ENCODE results near the gene TRERF1. TPM values are rescaled to one million over a fixed set of nuclear protein-coding genes. Genes with fewer than 3 reads are reported as not detected.

TRERF1 gene
- total RNA-seq, 2 donors from 2014 or later, result 9.5 to 34.8 TPM

GRCh38 chr6:42239333-42239732 lies 212.4 kb downstream of the TRERF1 start:
- 81% methylated on average over 5 of the region's 5 CpGs for WGBS
- Histone ChIP-seq H3K27me3 (replicated peaks; ENCODE audit: insufficient read depth) (no peaks in the 10 kb centered on the region), H3K4me3 (no peak overlapping the region), H3K9me3 (no peaks in the 10 kb centered on the region), H3K36me3 (peaks cover 0 to 8% of the 10 kb centered on the region in 2 donors), H3K27ac (no peak overlapping the region), H3K4me1 (replicated peaks) (no peaks in the 10 kb centered on the region)
- DNase-seq (ENCODE audit: low spot score), result no peak
- intact Hi-C loops (cut with DNase I), result no loop called here
- TF ChIP-seq CTCF (IDR thresholded peaks at IDR 0.05) (no peak), POLR2A (IDR thresholded peaks at IDR 0.05) (no peak), POLR2AphosphoS5 (IDR thresholded peaks at IDR 0.05) (no peak)

DNA sequence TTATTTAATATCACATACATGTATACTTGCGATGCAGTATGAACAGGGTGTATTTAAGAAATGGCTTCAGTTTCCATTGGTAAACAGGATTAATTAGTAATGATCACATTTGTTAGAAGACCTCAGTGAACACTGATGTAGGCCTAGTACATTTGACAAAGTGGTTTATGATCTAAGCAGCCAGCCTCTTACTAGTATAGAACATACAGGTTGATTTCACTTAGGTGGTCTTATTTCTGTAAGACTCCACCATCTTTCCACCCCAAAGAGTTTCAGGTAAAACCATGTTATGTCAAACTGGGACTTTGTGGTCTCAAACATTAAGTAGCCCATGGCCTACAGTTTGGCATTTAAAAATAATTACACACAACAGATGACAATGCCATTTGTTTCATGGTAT lies 213.9 kb downstream of the TRERF1 start:
- no peaks in the 10 kb centered on the region for H3K4me1 ChIP-seq (replicated peaks)
- H3K4me3 ChIP-seq, result no peak overlapping the region
- TF ChIP-seq POLR2A (IDR thresholded peaks at IDR 0.05) (no peak), CTCF (IDR thresholded peaks at IDR 0.05) (no peak), POLR2AphosphoS5 (IDR thresholded peaks at IDR 0.05) (no peak)
- no peak overlapping the region for H3K27ac ChIP-seq
- intact Hi-C loops (cut with DNase I), result no loop called here
- WGBS, result 91% methylated on average over 1 of the region's 1 CpG
- no peak for DNase-seq (ENCODE audit: low spot score)
- no peaks in the 10 kb centered on the region for H3K9me3 ChIP-seq
- H3K27me3 ChIP-seq (replicated peaks; ENCODE audit: insufficient read depth), result no peaks in the 10 kb centered on the region
- H3K36me3 ChIP-seq, result peaks cover 0 to 8% of the 10 kb centered on the region in 2 donors

- Histone ChIP-seq H3K9me3 (no peaks in the 10 kb centered on the region), H3K36me3 (peaks cover 0 to 3% of the 10 kb centered on the region in 2 donors), H3K27me3 (replicated peaks; ENCODE audit: insufficient read depth) (no peaks in the 10 kb centered on the region), H3K4me1 (replicated peaks) (no peaks in the 10 kb centered on the region), H3K4me3 (no peak overlapping the region), H3K27ac (no peak overlapping the region)
- intact Hi-C loops (cut with DNase I), result no loop called here
- 66% methylated on average over 5 of the region's 5 CpGs for WGBS
- no peak for TF ChIP-seq CTCF (IDR thresholded peaks at IDR 0.05)
- no peak for TF ChIP-seq POLR2AphosphoS5 (IDR thresholded peaks at IDR 0.05)
- TF ChIP-seq POLR2A (IDR thresholded peaks at IDR 0.05), result no peak
- no peak for DNase-seq (ENCODE audit: low spot score)
These were observed 214.8 kb downstream of the TRERF1 start for GRCh38 chr6:42236682-42237473.

DNA sequence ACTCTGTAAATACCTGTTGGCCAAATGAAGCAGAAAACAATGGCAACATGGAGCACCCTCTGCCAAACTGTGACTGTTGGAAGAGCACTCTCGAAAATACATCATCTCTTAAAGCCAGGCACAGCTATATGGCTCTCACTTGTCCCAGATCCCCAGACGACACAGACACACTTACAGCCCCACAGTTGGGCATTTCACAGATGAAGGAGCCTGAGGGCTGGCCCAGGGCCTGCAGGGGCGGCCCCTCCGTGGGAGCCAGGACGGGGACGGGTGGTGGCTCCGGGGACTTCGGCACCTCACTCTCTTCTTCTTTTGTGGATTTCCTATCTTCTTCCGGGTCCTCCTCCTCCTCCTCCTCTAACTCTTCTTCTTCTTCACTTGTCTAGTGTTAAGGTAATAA lies 215.7 kb downstream of the TRERF1 start:
- H3K27ac ChIP-seq, result no peak overlapping the region
- intact Hi-C loops (cut with DNase I), result no loop called here
- no peaks in the 10 kb centered on the region for H3K4me1 ChIP-seq (replicated peaks)
- H3K9me3 ChIP-seq, result no peaks in the 10 kb centered on the region
- no peak for DNase-seq (ENCODE audit: low spot score)
- WGBS, result 77% methylated on average over 9 of the region's 9 CpGs
- no peak for TF ChIP-seq POLR2AphosphoS5 (IDR thresholded peaks at IDR 0.05)
- no peak for TF ChIP-seq CTCF (IDR thresholded peaks at IDR 0.05)
- no peak for TF ChIP-seq POLR2A (IDR thresholded peaks at IDR 0.05)
- H3K4me3 ChIP-seq, result no peak overlapping the region
- H3K27me3 ChIP-seq (replicated peaks; ENCODE audit: insufficient read depth), result no peaks in the 10 kb centered on the region
- peaks cover 0 to 3% of the 10 kb centered on the region in 2 donors for H3K36me3 ChIP-seq

- Histone ChIP-seq H3K27ac (no peak overlapping the region), H3K4me1 (replicated peaks) (no peaks in the 10 kb centered on the region), H3K4me3 (no peak overlapping the region), H3K36me3 (peaks cover 0 to 3% of the 10 kb centered on the region in 2 donors), H3K27me3 (replicated peaks; ENCODE audit: insufficient read depth) (no peaks in the 10 kb centered on the region), H3K9me3 (no peaks in the 10 kb centered on the region)
- TF ChIP-seq CTCF (IDR thresholded peaks at IDR 0.05), result no peak
- no peak for TF ChIP-seq POLR2A (IDR thresholded peaks at IDR 0.05)
- DNase-seq (ENCODE audit: low spot score), result no peak
- WGBS, result 94% methylated on average over 3 of the region's 3 CpGs
- intact Hi-C loops (cut with DNase I), result no loop called here
These were observed 219.7 kb downstream of the TRERF1 start for GRCh38 chr6:42232035-42232434.

Data from prostate gland (tissue), 2 donors.